Neuronal stem cell (in vitro differentiated cells): ENCODE data around the gene SCART1.
"Not testable (repeated sequence)": the region's sequence is repeated elsewhere in the genome, so short reads cannot be mapped to it uniquely, and the experiment has no call there.

Source experiments
- DNase-seq: peaks from one replicate; pipeline ENCODE4 v3.0.0-alpha.2; 2013; ENCODE audit warnings: low spot score
- H2AFZ ChIP-seq: one replicate; pipeline ENCODE4 v1.6.1; 2013; ENCODE audit warnings: mild to moderate bottlenecking, low read length, inconsistent platforms
- H2AK5ac ChIP-seq: 2 replicates; pipeline ENCODE4 v1.6.1; 2013; ENCODE audit warnings: low read depth, mild to moderate bottlenecking, inconsistent platforms, low read length, moderate library complexity, mixed read lengths
- H2BK120ac ChIP-seq: 2 replicates; pipeline ENCODE4 v1.6.1; 2013; ENCODE audit warnings: low read depth, mild to moderate bottlenecking, inconsistent platforms, low read length, moderate library complexity, mixed read lengths
- H2BK12ac ChIP-seq: one replicate; pipeline ENCODE4 v1.6.1; 2013; ENCODE audit warnings: low read length, inconsistent platforms
- H2BK15ac ChIP-seq: 2 replicates; pipeline ENCODE4 v1.6.1; 2013; ENCODE audit warnings: mild to moderate bottlenecking, low read length, inconsistent platforms, mixed read lengths
- H2BK5ac ChIP-seq: one replicate; pipeline ENCODE4 v1.6.1; 2013; ENCODE audit warnings: inconsistent platforms, mild to moderate bottlenecking, low read length, moderate library complexity
- H3K14ac ChIP-seq: one replicate; pipeline ENCODE4 v1.6.1; 2013; ENCODE audit warnings: low read length, inconsistent platforms
- H3K18ac ChIP-seq: 2 replicates; pipeline ENCODE4 v1.6.1; 2013; ENCODE audit warnings: low read length, inconsistent platforms
- H3K23ac ChIP-seq: 2 replicates; pipeline ENCODE4 v1.6.1; 2013; ENCODE audit warnings: low read depth, mild to moderate bottlenecking, mixed read lengths, low read length, inconsistent platforms; ENCODE audit not compliant: poor library complexity
- H3K27ac ChIP-seq: replicated peaks from 3 replicates; pipeline ENCODE4 v1.5.1; 2013; ENCODE audit warnings: low read length, inconsistent platforms
- H3K27me3 ChIP-seq, 3 experiments: 2 replicates each; pipeline ENCODE4 v1.6.1; 2013; ENCODE audit warnings: low read length in 3 of 3, mild to moderate bottlenecking in 2 of 3, inconsistent platforms in 1 of 3, low read depth in 1 of 3, mixed read lengths in 1 of 3, moderate library complexity in 1 of 3; ENCODE audit not compliant: control insufficient read depth in 3 of 3, insufficient read depth in 3 of 3
- H3K36me3 ChIP-seq, 2 donors: replicated peaks in 1 of 2; 2 replicates each; pipeline ENCODE4 v1.6.1; 2013; ENCODE audit warnings: low read length in 2 of 2; ENCODE audit not compliant: control insufficient read depth in 2 of 2, insufficient read depth in 2 of 2
- H3K4ac ChIP-seq: 2 replicates; pipeline ENCODE4 v1.6.1; 2013; ENCODE audit warnings: inconsistent platforms, mild to moderate bottlenecking, low read length, moderate library complexity
- H3K4me1 ChIP-seq, 2 donors: 1 replicate in 1 of 2; 2 replicates in 1 of 2; pipeline ENCODE4 v1.6.1; 2013; ENCODE audit warnings: low read length in 2 of 2, low read depth in 1 of 2; ENCODE audit not compliant: control insufficient read depth in 2 of 2, insufficient read depth in 1 of 2
- H3K4me2 ChIP-seq: one replicate; pipeline ENCODE4 v1.6.1; 2013; ENCODE audit warnings: mild to moderate bottlenecking, low read length, inconsistent platforms; ENCODE audit not compliant: insufficient read depth, poor library complexity, severe bottlenecking
- H3K4me3 ChIP-seq, 2 donors: 2 replicates each; pipeline ENCODE4 v1.5.1; 2013; ENCODE audit warnings: low read length in 2 of 2, mild to moderate bottlenecking in 2 of 2, inconsistent platforms in 1 of 2, moderate library complexity in 1 of 2
- H3K79me1 ChIP-seq: one replicate; pipeline ENCODE4 v1.6.1; 2013; ENCODE audit warnings: low read depth, mild to moderate bottlenecking, inconsistent platforms, low read length, moderate library complexity
- H3K9ac ChIP-seq: one replicate; pipeline ENCODE4 v1.6.1; 2013; ENCODE audit warnings: mild to moderate bottlenecking, low read depth, low read length, inconsistent platforms; ENCODE audit not compliant: poor library complexity
- H3K9me3 ChIP-seq, 2 donors: replicated peaks in 1 of 2; 2 replicates each; pipeline versions ENCODE3 to v1.6.1; 2013; ENCODE audit warnings: low read length in 2 of 2, mild to moderate bottlenecking in 2 of 2, inconsistent platforms in 1 of 2, low read depth in 1 of 2, mixed read lengths in 1 of 2, moderate library complexity in 1 of 2; ENCODE audit not compliant: control insufficient read depth in 2 of 2, insufficient read depth in 1 of 2
- H4K8ac ChIP-seq: one replicate; pipeline ENCODE4 v1.6.1; 2013; ENCODE audit warnings: low read depth, mild to moderate bottlenecking, inconsistent platforms, low read length, moderate library complexity
- H4K91ac ChIP-seq: one replicate; pipeline ENCODE4 v1.6.1; 2013; ENCODE audit warnings: low read length, low read depth, mild to moderate bottlenecking, inconsistent platforms; ENCODE audit not compliant: poor library complexity
- WGBS, 2 donors: extraction: QIAGEN DNeasy Blood & Tissue Kit; methylation state at CpG; one replicate each; pipeline ENCODE4 v1.1.7; 2013; ENCODE audit warnings: missing lambda C conversion rate in 2 of 2, mixed read lengths in 1 of 2; ENCODE audit not compliant: insufficient read length in 2 of 2, insufficient replicate concordance in 1 of 2; ENCODE audit errors: extremely low coverage in 2 of 2; 5-methylcytosine and 5-hydroxymethylcytosine counted together

SCART1 gene

GRCh38 chr10:133411523-133412380 lies 42.0 kb upstream of the SCART1 start:
- H3K27me3 ChIP-seq, result no peaks in the 10 kb centered on the region
- no peak overlapping the region for H3K9ac ChIP-seq
- no CpG with 5 or more reads among the region's 7 CpGs for WGBS, 2 donors
- H4K8ac ChIP-seq, result no peak overlapping the region
- H3K4ac ChIP-seq, result no peak overlapping the region
- H3K18ac ChIP-seq, result no peak overlapping the region
- no peak overlapping the region for H2BK12ac ChIP-seq
- no peaks in the 10 kb centered on the region for H3K79me1 ChIP-seq
- no peak overlapping the region for H2BK15ac ChIP-seq
- no peak overlapping the region for H3K4me2 ChIP-seq
- no peak overlapping the region for H3K27ac ChIP-seq
- H3K14ac ChIP-seq, result no peak overlapping the region
- no peak overlapping the region for H2BK120ac ChIP-seq
- no peak overlapping the region for H2AK5ac ChIP-seq
- H2AFZ ChIP-seq, result no peak overlapping the region
- no peak overlapping the region for H3K4me3 ChIP-seq
- H3K23ac ChIP-seq, result no peak overlapping the region
- peaks cover 12 to 66% of the 10 kb centered on the region in 2 donors for H3K9me3 ChIP-seq
- no peak for DNase-seq
- H3K36me3 ChIP-seq, result peaks cover 18 to 82% of the 10 kb centered on the region in 2 donors
- H3K4me1 ChIP-seq, result no peaks in the 10 kb centered on the region
- H4K91ac ChIP-seq, result no peak overlapping the region
- H2BK5ac ChIP-seq, result no peak overlapping the region

- Histone ChIP-seq H4K91ac (no peak overlapping the region), H3K14ac (no peak overlapping the region), H2AFZ (no peak overlapping the region), H2BK12ac (no peak overlapping the region), H2BK5ac (no peak overlapping the region), H3K9ac (no peak overlapping the region), H3K4me3 (no peak overlapping the region), H4K8ac (no peak overlapping the region), H2AK5ac (no peak overlapping the region), H2BK120ac (no peak overlapping the region), H3K79me1 (no peaks in the 10 kb centered on the region), H3K4me2 (no peak overlapping the region), H3K27ac (no peak overlapping the region), H3K4ac (no peak overlapping the region), H3K23ac (no peak overlapping the region), H3K27me3 (no peaks in the 10 kb centered on the region), H3K4me1 (no peaks in the 10 kb centered on the region), H3K18ac (no peak overlapping the region), H2BK15ac (no peak overlapping the region), H3K36me3 (peaks cover 18 to 76% of the 10 kb centered on the region in 2 donors), H3K9me3 (peaks cover 12 to 63% of the 10 kb centered on the region in 2 donors)
- DNase-seq, result no peak
Observed at GRCh38 chr10:133412381-133412711, 41.4 kb upstream of the SCART1 start.

- not testable (repeated sequence) for H2BK120ac ChIP-seq, H4K8ac ChIP-seq, H3K4me3 ChIP-seq, H4K91ac ChIP-seq, H2BK15ac ChIP-seq, H2AK5ac ChIP-seq, H3K27ac ChIP-seq, H2BK12ac ChIP-seq, H3K4ac ChIP-seq, H2AFZ ChIP-seq, H2BK5ac ChIP-seq, H3K79me1 ChIP-seq, H3K4me2 ChIP-seq, H3K9ac ChIP-seq, H3K4me1 ChIP-seq, H3K27me3 ChIP-seq, H3K14ac ChIP-seq, H3K18ac ChIP-seq, H3K23ac ChIP-seq, DNase-seq
- H3K36me3 ChIP-seq, result peaks cover 23 to 70% of the 10 kb centered on the region in 2 donors
- H3K9me3 ChIP-seq, result peaks cover 10 to 47% of the 10 kb centered on the region in 2 donors
- no CpG with 5 or more reads among the region's 23 CpGs for WGBS, 2 donors
Observed at GRCh38 chr10:133414401-133414800, 39.3 kb upstream of the SCART1 start.

- no peak overlapping the region for H3K14ac ChIP-seq
- no peak overlapping the region for H4K91ac ChIP-seq
- no peak overlapping the region for H3K4ac ChIP-seq
- no peak overlapping the region for H2AK5ac ChIP-seq
- peaks cover 10 to 33% of the 10 kb centered on the region in 2 donors for H3K9me3 ChIP-seq
- H3K27me3 ChIP-seq, result no peaks in the 10 kb centered on the region
- WGBS, 2 donors, result no CpG with 5 or more reads among the region's 25 CpGs
- no peak overlapping the region for H4K8ac ChIP-seq
- H3K36me3 ChIP-seq, result peaks cover 24 to 70% of the 10 kb centered on the region in 2 donors
- peaks cover 2% of the 10 kb centered on the region for H3K79me1 ChIP-seq
- H2BK5ac ChIP-seq, result no peak overlapping the region
- no peak overlapping the region for H3K4me2 ChIP-seq
- no peak overlapping the region for H3K4me3 ChIP-seq
- no peaks in the 10 kb centered on the region for H3K4me1 ChIP-seq
- H3K18ac ChIP-seq, result no peak overlapping the region
- H3K27ac ChIP-seq, result no peak overlapping the region
- no peak overlapping the region for H2BK12ac ChIP-seq
- DNase-seq, result no peak
- no peak overlapping the region for H3K9ac ChIP-seq
- peak overlapping the region; percentile 32 for H3K23ac ChIP-seq
- no peak overlapping the region for H2BK120ac ChIP-seq
- H2BK15ac ChIP-seq, result no peak overlapping the region
- no peak overlapping the region for H2AFZ ChIP-seq
Observed at GRCh38 chr10:133415752-133416151, 38.0 kb upstream of the SCART1 start.
